ENCODE results near the gene MMP21. TPM values are rescaled to one million over a fixed set of nuclear protein-coding genes. Genes with fewer than 3 reads are reported as not detected.

The MMP21 gene
- total and polyA plus RNA-seq, 2 of the 13 experiments (the other 11 are each of a cell fraction or from before 2014, with no cell fraction given): not detected

DNA sequence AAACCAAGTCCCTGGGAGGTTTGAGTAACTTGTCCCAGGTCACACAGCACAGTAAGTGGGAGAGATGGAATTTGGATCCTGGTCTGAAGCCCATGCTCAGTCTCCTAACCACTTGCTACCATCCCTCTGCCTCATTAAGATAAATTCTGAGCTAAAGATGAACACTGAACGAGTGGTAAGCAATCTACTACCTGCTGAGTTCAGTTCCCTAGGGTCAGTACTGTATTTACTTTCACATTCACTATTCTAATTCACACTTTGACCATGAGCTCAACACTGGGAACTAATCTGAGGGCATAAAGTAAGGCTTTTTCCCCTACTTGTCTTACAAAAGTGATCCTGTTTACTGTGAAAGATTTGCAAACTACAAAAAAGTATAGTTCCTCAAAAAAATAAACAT, 45.1 kb upstream of the MMP21 start:
- no peaks in the 10 kb centered on the region; a peak in 1 of 5 replicates for H3K27me3 ChIP-seq (ENCODE audit: control insufficient read depth in 1 of 2, insufficient read depth in 2 of 2, low read length in 2 of 2)
- no peak for DNase-seq (ENCODE audit: low spot score)
- peaks cover 0 to 5% of the 10 kb centered on the region in 2 experiments; a peak in 3 of 5 replicates for H3K36me3 ChIP-seq (replicated peaks in 1 of 2; ENCODE audit: control insufficient read depth in 1 of 2, insufficient read depth in 2 of 2, low read length in 2 of 2)
- no peaks in the 10 kb centered on the region for H3K9me3 ChIP-seq (ENCODE audit: low read length)
- H3K4me3 ChIP-seq (replicated peaks in 1 of 3; ENCODE audit: insufficient read depth in 1 of 3, low read depth in 2 of 3, low read length in 3 of 3): no peak overlapping the region
- no peak overlapping the region for H2AFZ ChIP-seq (ENCODE audit: low read length)
- peaks cover 41% of the 10 kb centered on the region for H3K4me1 ChIP-seq (ENCODE audit: insufficient read depth, low read length)
- no peak overlapping the region for H3K9ac ChIP-seq (ENCODE audit: insufficient read depth, low read depth, low read length)
- in situ Hi-C loops (cut with HindIII; ENCODE audit: extremely low pct_ligation_motif_present, low pct_unique_long_range_greater_than_20kb) (no loop called here), intact Hi-C loops (cut with micrococcal nuclease; ENCODE audit: unreplicated experiment) (loop anchor here (10.0 kb wide), 2 partner anchors 46 to 76 kb away; partner anchors contain the start of gene MMP21)
- CTCF ChIA-PET (ENCODE audit: low intra/inter-chr PET ratio, low total read pairs): no interaction called here
- H3K79me2 ChIP-seq (ENCODE audit: insufficient read depth, low read length): peaks cover 32% of the 10 kb centered on the region
- H3K27ac ChIP-seq (ENCODE audit: extremely low read length, insufficient read depth, low read length): peak overlapping the region; percentile 10
- no peak; the same call in 2 of the 3 replicates for ATAC-seq
- POLR2A ChIA-PET: no interaction called here
- no peak overlapping the region for H3K4me2 ChIP-seq (ENCODE audit: low read depth, low read length)
- no peak for FAIRE-seq
- peaks cover 10% of the 10 kb centered on the region; the same call in 1 of the 2 replicates for H4K20me1 ChIP-seq (ENCODE audit: insufficient read depth, low read length)
- WGBS (ENCODE audit: low lambda C conversion rate): 44% methylated on average over 1 of the region's 1 CpG
- BruUV-seq (replicated peaks): no TSS peak
- no peak for TF ChIP-seq ZFP1 (CRISPR knock-in tag; IDR thresholded peaks at IDR 0.05)
- TF ChIP-seq MNT (IDR thresholded peaks at IDR 0.05): no peak
- TF ChIP-seq MTA1 (CRISPR knock-in tag; IDR thresholded peaks at IDR 0.05; ENCODE audit: borderline replicate concordance): no peak
- TF ChIP-seq FOXK2 (IDR thresholded peaks at IDR 0.05): no peak
- no peak for TF ChIP-seq KLF11 (CRISPR knock-in tag; IDR thresholded peaks at IDR 0.05)
- no peak for TF ChIP-seq ARID4A (CRISPR knock-in tag; IDR thresholded peaks at IDR 0.05; ENCODE audit: borderline replicate concordance)
- TF ChIP-seq CAMTA2 (CRISPR knock-in tag; IDR thresholded peaks at IDR 0.05; ENCODE audit: borderline replicate concordance): no peak
- TF ChIP-seq KLF16 (CRISPR knock-in tag; IDR thresholded peaks at IDR 0.05): no peak
- TF ChIP-seq ZNF790 (CRISPR knock-in tag; IDR thresholded peaks at IDR 0.05; ENCODE audit: borderline replicate concordance): no peak
- no peak for TF ChIP-seq TMF1 (CRISPR knock-in tag; IDR thresholded peaks at IDR 0.05; ENCODE audit: low read depth)
- TF ChIP-seq RFX1 (IDR thresholded peaks at IDR 0.05): no peak
- no peak for TF ChIP-seq ZBTB21 (CRISPR knock-in tag; IDR thresholded peaks at IDR 0.05)
- no peak for TF ChIP-seq ZNF24 (IDR thresholded peaks at IDR 0.05)
- no peak for TF ChIP-seq TCF7L2 (IDR thresholded peaks at IDR 0.05; ENCODE audit: low read depth, low read length)
- no peak for TF ChIP-seq HES4 (CRISPR knock-in tag; IDR thresholded peaks at IDR 0.05; ENCODE audit: borderline replicate concordance)
- TF ChIP-seq ZNF567 (CRISPR knock-in tag; IDR thresholded peaks at IDR 0.05; ENCODE audit: borderline replicate concordance): no peak
- TF ChIP-seq ZNF253 (CRISPR knock-in tag; IDR thresholded peaks at IDR 0.05; ENCODE audit: borderline replicate concordance): no peak
- TF ChIP-seq SIX4 (CRISPR knock-in tag; IDR thresholded peaks at IDR 0.05): no peak
